Measurements from ENCODE around the gene STX8.

The STX8 gene

DNA sequence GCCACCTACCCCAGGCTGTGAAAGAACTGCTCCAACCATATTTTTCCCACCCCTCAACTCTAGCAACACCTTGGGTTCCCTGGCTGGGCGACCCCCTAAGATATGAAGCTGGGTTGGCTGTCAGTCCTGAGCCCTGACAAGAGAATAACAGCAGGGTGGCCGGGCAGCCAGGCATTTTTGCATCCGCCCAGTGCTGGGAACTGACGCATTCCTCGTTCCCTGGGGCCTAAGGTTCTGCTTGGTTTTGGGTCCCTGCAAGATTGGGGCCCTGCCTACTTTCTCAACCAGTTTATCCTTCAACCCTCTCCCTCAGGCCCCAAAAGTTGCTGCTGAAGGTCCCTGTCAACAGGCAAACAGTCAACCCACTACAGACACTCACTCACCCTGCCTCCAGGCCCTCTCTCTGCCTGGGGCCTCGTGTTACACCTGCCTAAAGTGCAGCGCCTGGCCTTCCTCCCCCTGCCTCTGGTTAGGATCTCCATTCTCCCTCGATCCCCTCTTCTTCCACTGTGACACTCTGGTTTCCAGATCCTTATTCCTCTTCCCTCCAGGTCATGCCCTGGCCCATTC, 151.5 kb downstream of the STX8 start:
- no peak for DNase-seq (ENCODE audit: low read depth, low spot score)
- CTCF ChIA-PET, result interaction anchor here (0.6 kb wide), 1 partner anchor 9 kb away, joined by 4 read pairs; no protein-coding TSS in a partner anchor
- no peak overlapping the region for H3K4me3 ChIP-seq (ENCODE audit: low read depth, low read length)

DNA sequence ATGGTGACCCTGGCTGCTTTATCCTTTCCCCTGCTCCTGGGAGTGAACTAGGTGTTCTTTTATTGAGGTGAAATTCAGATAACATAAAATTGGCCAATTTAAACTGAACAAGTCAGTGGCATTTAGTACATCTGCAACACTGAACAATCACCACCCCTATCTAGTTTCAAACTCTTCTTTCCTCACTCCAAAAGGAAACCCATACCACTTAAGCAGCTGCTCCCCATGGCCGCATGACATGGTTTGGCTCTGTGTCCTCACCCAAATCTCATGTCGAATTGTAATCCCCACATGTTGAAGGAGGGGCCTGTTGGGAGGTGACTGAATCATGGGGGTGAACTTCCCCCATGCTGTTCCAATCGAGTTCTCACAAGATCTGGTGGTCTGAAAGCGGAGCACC, 154.1 kb downstream of the STX8 start:
- TF ChIP-seq, protein P1, sequence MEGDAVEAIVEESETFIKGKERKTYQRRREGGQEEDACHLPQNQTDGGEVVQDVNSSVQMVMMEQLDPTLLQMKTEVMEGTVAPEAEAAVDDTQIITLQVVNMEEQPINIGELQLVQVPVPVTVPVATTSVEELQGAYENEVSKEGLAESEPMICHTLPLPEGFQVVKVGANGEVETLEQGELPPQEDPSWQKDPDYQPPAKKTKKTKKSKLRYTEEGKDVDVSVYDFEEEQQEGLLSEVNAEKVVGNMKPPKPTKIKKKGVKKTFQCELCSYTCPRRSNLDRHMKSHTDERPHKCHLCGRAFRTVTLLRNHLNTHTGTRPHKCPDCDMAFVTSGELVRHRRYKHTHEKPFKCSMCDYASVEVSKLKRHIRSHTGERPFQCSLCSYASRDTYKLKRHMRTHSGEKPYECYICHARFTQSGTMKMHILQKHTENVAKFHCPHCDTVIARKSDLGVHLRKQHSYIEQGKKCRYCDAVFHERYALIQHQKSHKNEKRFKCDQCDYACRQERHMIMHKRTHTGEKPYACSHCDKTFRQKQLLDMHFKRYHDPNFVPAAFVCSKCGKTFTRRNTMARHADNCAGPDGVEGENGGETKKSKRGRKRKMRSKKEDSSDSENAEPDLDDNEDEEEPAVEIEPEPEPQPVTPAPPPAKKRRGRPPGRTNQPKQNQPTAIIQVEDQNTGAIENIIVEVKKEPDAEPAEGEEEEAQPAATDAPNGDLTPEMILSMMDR (IDR thresholded peaks at IDR 0.05; ENCODE audit: insufficient read depth, low read length, missing control alignments), result no peak
- ChIA-PET CTCF (no interaction called here), POLR2A (no interaction called here)
- no peak for DNase-seq (ENCODE audit: low read depth, low spot score)
- no peak overlapping the region for H3K4me3 ChIP-seq (ENCODE audit: low read depth, low read length)

More for the DNA sequence above, 151.5 kb downstream of the STX8 start:
- POLR2A ChIA-PET, result no interaction called here
- TF ChIP-seq, protein P1 (IDR thresholded peaks at IDR 0.05; ENCODE audit: insufficient read depth, low read length, missing control alignments), result no peak

- H3K4me3 ChIP-seq (ENCODE audit: low read depth, low read length), result no peak overlapping the region
- CTCF ChIA-PET, result interaction anchor here (1.2 kb wide), 1 partner anchor 13 kb away, joined by 3 read pairs; no protein-coding TSS in a partner anchor
- TF ChIP-seq, protein P1 (IDR thresholded peaks at IDR 0.05; ENCODE audit: insufficient read depth, low read length, missing control alignments), result no peak
- POLR2A ChIA-PET, result interaction anchor here (0.6 kb wide), 1 partner anchor 203 kb away, joined by 3 read pairs; no protein-coding TSS in a partner anchor
- no peak for DNase-seq (ENCODE audit: low read depth, low spot score)
Measured at GRCh38 chr17:9419932-9420453, 155.6 kb downstream of the STX8 start.

GRCh38 chr17:9414471-9414870, 161.1 kb downstream of the STX8 start:
- TF ChIP-seq, protein P1 (IDR thresholded peaks at IDR 0.05; ENCODE audit: insufficient read depth, low read length, missing control alignments), result no peak
- no peak for DNase-seq (ENCODE audit: low read depth, low spot score)
- ChIA-PET CTCF (no interaction called here), POLR2A (no interaction called here)
- H3K4me3 ChIP-seq (ENCODE audit: low read depth, low read length), result no peak overlapping the region

- TF ChIP-seq, protein P1 (IDR thresholded peaks at IDR 0.05; ENCODE audit: insufficient read depth, low read length, missing control alignments), result no peak
- H3K4me3 ChIP-seq (ENCODE audit: low read depth, low read length), result no peak overlapping the region
- POLR2A ChIA-PET, result no interaction called here
- no peak for DNase-seq (ENCODE audit: low read depth, low spot score)
- CTCF ChIA-PET, result no interaction called here
Measured at GRCh38 chr17:9410737-9411136, 164.9 kb downstream of the STX8 start.

DNA sequence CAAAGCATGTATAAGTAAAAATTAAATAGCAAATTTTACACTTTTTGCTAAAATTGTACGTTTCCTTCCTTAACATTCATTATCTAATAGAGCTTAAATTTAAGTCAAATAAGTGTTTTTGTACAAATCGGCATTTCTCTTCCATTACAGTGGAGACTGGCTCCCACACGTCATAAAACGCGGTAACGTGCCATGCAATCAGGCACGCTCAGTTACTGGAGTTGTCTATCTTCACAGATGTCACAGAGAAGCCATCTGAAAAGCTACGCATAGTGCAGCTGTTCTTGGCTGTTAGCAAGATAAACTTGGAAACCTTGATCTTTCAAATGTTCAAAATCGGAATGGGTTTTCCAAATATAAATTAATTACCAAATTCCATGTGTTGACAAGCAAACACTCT, 165.3 kb downstream of the STX8 start:
- TF ChIP-seq, protein P1 (IDR thresholded peaks at IDR 0.05; ENCODE audit: insufficient read depth, low read length, missing control alignments), result no peak
- no peak for DNase-seq (ENCODE audit: low read depth, low spot score)
- ChIA-PET POLR2A (no interaction called here), CTCF (no interaction called here)
- no peak overlapping the region for H3K4me3 ChIP-seq (ENCODE audit: low read depth, low read length)

Measured in AG04449 (cell line).